H9 (cell line): ENCODE measurements around the gene MFGE8. TPM values are rescaled to one million over a fixed set of nuclear protein-coding genes. Genes with fewer than 3 reads are reported as not detected.

Experiments
- DNase-seq: peaks from one replicate; pipeline ENCODE4 v3.0.0-alpha.2; 2017
- H2AFZ ChIP-seq: one replicate; pipeline ENCODE4 v1.6.1; 2013; ENCODE audit warnings: mild to moderate bottlenecking, low read length, control low read depth, moderate library complexity
- H2AK5ac ChIP-seq: 2 replicates; pipeline ENCODE4 v1.6.1; 2013; ENCODE audit warnings: low read length, control low read depth, mixed read lengths; ENCODE audit not compliant: insufficient read length
- H2BK120ac ChIP-seq: one replicate; pipeline ENCODE4 v1.6.1; 2013; ENCODE audit warnings: low read depth, mild to moderate bottlenecking, low read length, control low read depth, inconsistent platforms; ENCODE audit not compliant: poor library complexity, severe bottlenecking
- H2BK12ac ChIP-seq: 2 replicates; pipeline ENCODE4 v1.6.1; 2013; ENCODE audit warnings: low read length, control low read depth, mixed read lengths, low read depth; ENCODE audit not compliant: insufficient read length
- H2BK15ac ChIP-seq: 2 replicates; pipeline ENCODE4 v1.6.1; 2013; ENCODE audit warnings: low read depth, low read length, control low read depth
- H2BK20ac ChIP-seq: one replicate; pipeline ENCODE4 v1.6.1; 2013; ENCODE audit warnings: low read depth, mild to moderate bottlenecking, low read length, control low read depth, inconsistent platforms; ENCODE audit not compliant: poor library complexity, severe bottlenecking
- H2BK5ac ChIP-seq: 2 replicates; pipeline ENCODE4 v1.6.1; 2013; ENCODE audit warnings: low read length, control low read depth, mixed read lengths; ENCODE audit not compliant: insufficient read length
- H3K14ac ChIP-seq: 2 replicates; pipeline ENCODE4 v1.6.1; 2013; ENCODE audit warnings: low read length, control low read depth; ENCODE audit not compliant: insufficient read depth
- H3K18ac ChIP-seq: 2 replicates; pipeline ENCODE4 v1.6.1; 2013; ENCODE audit warnings: low read depth, mild to moderate bottlenecking, mixed read lengths, low read length, control low read depth; ENCODE audit not compliant: insufficient read length
- H3K23ac ChIP-seq: 2 replicates; pipeline ENCODE4 v1.6.1; 2013; ENCODE audit warnings: low read length, control low read depth, mixed read lengths, low read depth; ENCODE audit not compliant: insufficient read length
- H3K23me2 ChIP-seq: 2 replicates; pipeline ENCODE4 v1.6.1; 2013; ENCODE audit warnings: low read depth, mild to moderate bottlenecking, mixed read lengths, low read length, control low read depth; ENCODE audit not compliant: insufficient read length, poor library complexity, severe bottlenecking
- H3K27ac ChIP-seq: 2 replicates; pipeline ENCODE4 v1.5.1; 2013; ENCODE audit warnings: low read length, control low read depth, mixed read lengths, low read depth; ENCODE audit not compliant: insufficient read length
- H3K27me3 ChIP-seq: 2 replicates; pipeline ENCODE4 v1.6.1; 2013; ENCODE audit warnings: low read length, control low read depth, inconsistent platforms; ENCODE audit not compliant: insufficient read depth
- H3K4ac ChIP-seq: 2 replicates; pipeline ENCODE4 v1.6.1; 2013; ENCODE audit warnings: low read depth, mild to moderate bottlenecking, control low read depth, inconsistent platforms, low read length, moderate library complexity
- H3K4me1 ChIP-seq: 2 replicates; pipeline ENCODE4 v1.6.1; 2013; ENCODE audit warnings: low read length, control low read depth, inconsistent platforms; ENCODE audit not compliant: insufficient read depth
- H3K4me2 ChIP-seq: 2 replicates; pipeline ENCODE4 v1.6.1; 2013; ENCODE audit warnings: low read length, control low read depth, mixed read lengths; ENCODE audit not compliant: insufficient read length, insufficient read depth
- H3K56ac ChIP-seq: 2 replicates; pipeline ENCODE4 v1.6.1; 2013; ENCODE audit warnings: low read depth, mild to moderate bottlenecking, mixed read lengths, low read length, control low read depth; ENCODE audit not compliant: insufficient read length
- H3K79me1 ChIP-seq: 2 replicates; pipeline ENCODE4 v1.6.1; 2013; ENCODE audit warnings: low read depth, mild to moderate bottlenecking, moderate library complexity, low read length, control low read depth, inconsistent platforms; ENCODE audit not compliant: insufficient read depth, poor library complexity, severe bottlenecking
- H3K79me2 ChIP-seq: 2 replicates; pipeline ENCODE4 v1.6.1; 2013; ENCODE audit warnings: low read length, control low read depth, inconsistent platforms; ENCODE audit not compliant: insufficient read depth
- H3K9ac ChIP-seq: 2 replicates; pipeline ENCODE4 v1.6.1; 2013; ENCODE audit warnings: low read length, control low read depth, mixed read lengths; ENCODE audit not compliant: insufficient read length; ENCODE audit errors: extremely low read depth
- H3K9me3 ChIP-seq: one replicate; pipeline ENCODE4 v1.6.1; 2013; ENCODE audit warnings: low read depth, low read length, inconsistent platforms; ENCODE audit not compliant: control insufficient read depth
- H3T11ph ChIP-seq: one replicate; pipeline ENCODE4 v1.6.1; 2013; ENCODE audit warnings: mild to moderate bottlenecking, low read length, control low read depth, inconsistent platforms
- H4K20me1 ChIP-seq: one replicate; pipeline ENCODE4 v1.6.1; 2013; ENCODE audit not compliant: control insufficient read depth, insufficient read length, insufficient read depth
- H4K5ac ChIP-seq: 2 replicates; pipeline ENCODE4 v1.6.1; 2013; ENCODE audit warnings: low read depth, mild to moderate bottlenecking, mixed read lengths, low read length, control low read depth; ENCODE audit not compliant: insufficient read length
- H4K8ac ChIP-seq: replicated peaks from 2 replicates; pipeline ENCODE4 v1.6.1; 2013; ENCODE audit warnings: low read length, control low read depth, mixed read lengths, low read depth; ENCODE audit not compliant: insufficient read length
- H4K91ac ChIP-seq: 2 replicates; pipeline ENCODE4 v1.6.1; 2013; ENCODE audit warnings: low read depth, mild to moderate bottlenecking, moderate library complexity, mixed read lengths, low read length, control low read depth; ENCODE audit not compliant: insufficient read length
- H3K27ac Mint-ChIP-seq, 3 experiments: 2 replicates in 2 of 3; 3 replicates in 1 of 3; pipeline ENCODE4 v1.8.0; 2020 to 2021; ENCODE audit warnings: mixed read lengths in 3 of 3, mild to moderate bottlenecking in 1 of 3, moderate library complexity in 1 of 3
- H3K27me3 Mint-ChIP-seq: 2 replicates; pipeline ENCODE4 v1.8.0; 2021; ENCODE audit warnings: low read depth, mild to moderate bottlenecking, moderate library complexity, mixed read lengths
- H3K36me3 Mint-ChIP-seq, 3 experiments: 2 replicates in 2 of 3; 3 replicates in 1 of 3; pipeline ENCODE4 v1.8.0; 2020 to 2021; ENCODE audit warnings: low read depth in 3 of 3, mixed read lengths in 3 of 3; ENCODE audit not compliant: insufficient read depth in 1 of 3
- H3K4me1 Mint-ChIP-seq, 2 experiments: 2 replicates each; pipeline ENCODE4 v1.8.0; 2020; ENCODE audit warnings: mixed read lengths in 2 of 2
- H3K4me3 Mint-ChIP-seq, 2 experiments: 2 replicates in 1 of 2; 3 replicates in 1 of 2; pipeline ENCODE4 v1.8.0; 2020 to 2021; ENCODE audit warnings: mild to moderate bottlenecking in 2 of 2, mixed read lengths in 2 of 2, moderate library complexity in 1 of 2
- H3K9me3 Mint-ChIP-seq, 2 experiments: 2 replicates in 1 of 2; 3 replicates in 1 of 2; pipeline ENCODE4 v1.8.0; 2020; ENCODE audit warnings: mild to moderate bottlenecking in 2 of 2, mixed read lengths in 2 of 2, moderate library complexity in 1 of 2
- WGBS: extraction: QIAGEN DNeasy Blood & Tissue Kit; methylation state at CpG from one replicate; pipeline ENCODE4 v1.1.7; 2013; ENCODE audit warnings: missing lambda C conversion rate, low lambda C conversion rate, mixed read lengths; ENCODE audit not compliant: insufficient read length; ENCODE audit errors: extremely low coverage; 5-methylcytosine and 5-hydroxymethylcytosine counted together
- total RNA-seq: library from RNA; stranded (reverse); gene quantifications from 2 replicates; pipeline ENCODE4 v1.2.1, GENCODE V29; 2021
- TF ChIP-seq, protein P1 (sequence below): fragments of 200-600 bp; sonication (generic); conservative IDR thresholded peaks from 3 replicates; pipeline ENCODE4 v1.8.0; 2021; ENCODE audit warnings: antibody characterized with exemption, mild to moderate bottlenecking

Gene MFGE8
- total RNA-seq, 1 experiment from 2014 or later: 653 TPM

DNA sequence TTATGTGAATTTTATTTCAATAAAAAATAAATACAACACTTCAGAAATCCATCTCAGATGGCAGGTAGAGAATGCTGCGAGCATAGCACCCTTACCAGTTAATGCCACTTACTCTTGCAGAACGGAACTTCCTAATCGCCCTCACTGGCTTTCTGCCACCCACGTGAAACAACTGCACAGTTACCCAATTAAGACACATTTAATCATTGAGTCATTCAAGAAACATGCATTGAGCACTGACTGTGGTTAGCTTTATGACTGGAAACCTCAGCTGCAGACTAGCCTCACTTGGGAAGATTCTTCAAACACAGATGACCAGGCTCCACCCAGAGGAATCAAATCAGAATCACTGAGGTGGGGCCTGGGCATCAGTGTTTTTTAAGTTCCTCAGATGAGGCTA, 5.6 kb upstream of the MFGE8 start:
- H3K27me3 Mint-ChIP-seq: no peaks in the 10 kb centered on the region; the same call in none of the 2 replicates
- Histone ChIP-seq H3K4ac (no peak overlapping the region), H3K79me1 (no peaks in the 10 kb centered on the region), H3K56ac (no peak overlapping the region), H2BK120ac (no peak overlapping the region), H2BK12ac (no peak overlapping the region), H3K9me3 (no peaks in the 10 kb centered on the region), H2AFZ (no peak overlapping the region), H3T11ph (no peak overlapping the region), H3K18ac (no peak overlapping the region), H3K23me2 (no peaks in the 10 kb centered on the region), H3K14ac (no peak overlapping the region), H2BK15ac (no peak overlapping the region), H3K23ac (no peak overlapping the region), H3K27ac (no peak overlapping the region), H2BK20ac (no peak overlapping the region), H4K5ac (no peak overlapping the region), H3K9ac (no peak overlapping the region), H3K4me1 (no peaks in the 10 kb centered on the region), H4K91ac (no peak overlapping the region), H3K4me2 (no peak overlapping the region), H4K8ac (no peak overlapping the region), H2AK5ac (no peak overlapping the region), H2BK5ac (no peak overlapping the region), H3K79me2 (no peaks in the 10 kb centered on the region), H3K27me3 (no peaks in the 10 kb centered on the region), H4K20me1 (no peaks in the 10 kb centered on the region)
- H3K9me3 Mint-ChIP-seq: peaks cover under 1% of the 10 kb centered on the region in 2 experiments; a peak in 3 of 5 replicates
- no CpG with 5 or more reads among the region's 4 CpGs for WGBS
- no peaks in the 10 kb centered on the region; a peak in 2 of 7 replicates for H3K36me3 Mint-ChIP-seq
- peaks cover 12 to 14% of the 10 kb centered on the region in 2 experiments for H3K4me1 Mint-ChIP-seq
- TF ChIP-seq, protein P1, sequence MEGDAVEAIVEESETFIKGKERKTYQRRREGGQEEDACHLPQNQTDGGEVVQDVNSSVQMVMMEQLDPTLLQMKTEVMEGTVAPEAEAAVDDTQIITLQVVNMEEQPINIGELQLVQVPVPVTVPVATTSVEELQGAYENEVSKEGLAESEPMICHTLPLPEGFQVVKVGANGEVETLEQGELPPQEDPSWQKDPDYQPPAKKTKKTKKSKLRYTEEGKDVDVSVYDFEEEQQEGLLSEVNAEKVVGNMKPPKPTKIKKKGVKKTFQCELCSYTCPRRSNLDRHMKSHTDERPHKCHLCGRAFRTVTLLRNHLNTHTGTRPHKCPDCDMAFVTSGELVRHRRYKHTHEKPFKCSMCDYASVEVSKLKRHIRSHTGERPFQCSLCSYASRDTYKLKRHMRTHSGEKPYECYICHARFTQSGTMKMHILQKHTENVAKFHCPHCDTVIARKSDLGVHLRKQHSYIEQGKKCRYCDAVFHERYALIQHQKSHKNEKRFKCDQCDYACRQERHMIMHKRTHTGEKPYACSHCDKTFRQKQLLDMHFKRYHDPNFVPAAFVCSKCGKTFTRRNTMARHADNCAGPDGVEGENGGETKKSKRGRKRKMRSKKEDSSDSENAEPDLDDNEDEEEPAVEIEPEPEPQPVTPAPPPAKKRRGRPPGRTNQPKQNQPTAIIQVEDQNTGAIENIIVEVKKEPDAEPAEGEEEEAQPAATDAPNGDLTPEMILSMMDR: no peak
- no peak overlapping the region for H3K4me3 Mint-ChIP-seq
- DNase-seq: no peak
- H3K27ac Mint-ChIP-seq: no peak overlapping the region
